RWPE1 (cell line): ENCODE results near the gene RNF103.
"Not testable (repeated sequence)": the region's sequence is repeated elsewhere in the genome, so short reads cannot be mapped to it uniquely, and the experiment has no call there.

ENCODE experiments used
- CTCF ChIA-PET: fragments of 350-600 bp; sonication (Branson Sonifier 250); formaldehyde crosslinking; extraction: SDS; loops from one replicate; lab custom pipeline; 2021; lab: Yijun Ruan, JAX
- POLR2A ChIA-PET: fragments of 400-600 bp; formaldehyde crosslinking; extraction: SDS; loops from one replicate; lab custom pipeline; 2020; ENCODE audit warnings: antibody characterized with exemption; ENCODE audit not compliant: low non-redundant PET; lab: Yijun Ruan, JAX
- DNase-seq: peaks from one replicate; pipeline ENCODE4 v3.0.0; 2012; ENCODE audit warnings: low spot score
- H3K27ac ChIP-seq: fragments of 450-650 bp; 2 replicates; pipeline ENCODE4 v1.5.1; 2017
- CTCF ChIP-seq: fragments of 450-650 bp; conservative IDR thresholded peaks from 2 replicates; pipeline ENCODE4 v1.5.1; 2017; ENCODE audit warnings: low read depth, mild to moderate bottlenecking

The RNF103 gene

GRCh38 chr2:86623494-86624266, at the start of gene RNF103:
Gene RNF103, minus strand, starts transcription at chr2:86623865. Its CDS starts 979 bp downstream, at chr2:86622886.
- DNase-seq = peak; percentile 93
- peak within 1 kb of the TSS; percentile 99 for H3K27ac ChIP-seq
- TF ChIP-seq CTCF = no peak
- ChIA-PET POLR2A (no interaction called here), CTCF (no interaction called here)

GRCh38 chr2:86673011-86673410, 49.3 kb upstream of the RNF103 start:
- DNase-seq = no peak
- no peak overlapping the region for H3K27ac ChIP-seq
- ChIA-PET CTCF (no interaction called here), POLR2A (no interaction called here)
- no peak for TF ChIP-seq CTCF

- H3K27ac ChIP-seq = no peak overlapping the region
- ChIA-PET CTCF (no interaction called here), POLR2A (no interaction called here)
- no peak for TF ChIP-seq CTCF
- DNase-seq = no peak
Measured at GRCh38 chr2:86672027-86672545, 48.4 kb upstream of the RNF103 start.

- ChIA-PET POLR2A (no interaction called here), CTCF (no interaction called here)
Measured at GRCh38 chr2:86671337-86671981, 47.8 kb upstream of the RNF103 start.

GRCh38 chr2:86669323-86669722, 45.7 kb upstream of the RNF103 start:
- CTCF ChIA-PET, POLR2A ChIA-PET, DNase-seq, H3K27ac ChIP-seq: not testable (repeated sequence)

More at GRCh38 chr2:86671337-86671981, 47.8 kb upstream of the RNF103 start:
- H3K27ac ChIP-seq = no peak overlapping the region
- no peak for DNase-seq
- no peak for TF ChIP-seq CTCF

GRCh38 chr2:86661333-86661732, 37.7 kb upstream of the RNF103 start:
- ChIA-PET CTCF (no interaction called here), POLR2A (no interaction called here)
- no peak for DNase-seq
- no peak for TF ChIP-seq CTCF
- H3K27ac ChIP-seq = no peak overlapping the region

GRCh38 chr2:86650188-86650587, 26.5 kb upstream of the RNF103 start:
- CTCF ChIA-PET = no interaction called here
- TF ChIP-seq CTCF = no peak
- DNase-seq = no peak
- POLR2A ChIA-PET = no interaction called here
- H3K27ac ChIP-seq = no peak overlapping the region
